DND-41 (cell line): Measurements from ENCODE around the gene OPHN1.

ENCODE experiments used
- ATAC-seq: fragments of 200-7000 bp; cut with Tn5 transposase; 3 replicates; pipeline ENCODE4 v1.9.1; 2021; ENCODE audit warnings: low read depth; ENCODE audit not compliant: insufficient read depth
- DNase-seq: peaks from one replicate; pipeline ENCODE4 v3.0.0-alpha.2; 2020
- H2AFZ ChIP-seq: 2 replicates; pipeline ENCODE4 v1.6.0; 2012; ENCODE audit warnings: low read depth, low read length
- H3K27ac ChIP-seq: 2 replicates; pipeline ENCODE4 v1.5.1; 2012; ENCODE audit warnings: low read length, inconsistent platforms
- H3K27me3 ChIP-seq: fragments of 200-600 bp; sonication (generic); 2 replicates; pipeline ENCODE4 v1.6.0; 2012; ENCODE audit warnings: low read length, mild to moderate bottlenecking, inconsistent platforms; ENCODE audit not compliant: insufficient read depth, poor library complexity
- H3K36me3 ChIP-seq: 2 replicates; pipeline ENCODE4 v1.5.1; 2012; ENCODE audit warnings: low read length, inconsistent platforms; ENCODE audit not compliant: insufficient read depth
- H3K4me1 ChIP-seq: 2 replicates; pipeline ENCODE4 v1.5.1; 2012; ENCODE audit warnings: mild to moderate bottlenecking, low read length; ENCODE audit not compliant: insufficient read depth
- H3K4me2 ChIP-seq: 2 replicates; pipeline ENCODE4 v1.6.0; 2012; ENCODE audit warnings: mild to moderate bottlenecking, moderate library complexity, low read length, inconsistent platforms; ENCODE audit not compliant: insufficient read depth
- H3K4me3 ChIP-seq, 2 experiments: fragments of 200-600 bp in 1 of 2; shearing (Covaris generic) in 1 of 2; 2 replicates each; pipeline ENCODE4 v1.5.1; 2012 to 2016; ENCODE audit warnings: inconsistent platforms in 2 of 2, low read length in 2 of 2, mild to moderate bottlenecking in 2 of 2, low read depth in 1 of 2, moderate library complexity in 1 of 2
- H3K79me2 ChIP-seq: 2 replicates; pipeline ENCODE4 v1.6.0; 2012; ENCODE audit warnings: low read length, inconsistent platforms; ENCODE audit not compliant: insufficient read depth
- H3K9ac ChIP-seq: 2 replicates; pipeline ENCODE4 v1.6.0; 2012; ENCODE audit warnings: low read depth, mild to moderate bottlenecking, inconsistent platforms, low read length, moderate library complexity
- H3K9me3 ChIP-seq: 2 replicates; pipeline ENCODE4 v1.5.1; 2012; ENCODE audit warnings: low read length, moderate library complexity, mild to moderate bottlenecking, inconsistent platforms; ENCODE audit not compliant: insufficient read depth, severe bottlenecking
- H4K20me1 ChIP-seq: 2 replicates; pipeline ENCODE4 v1.6.0; 2012; ENCODE audit warnings: low read length; ENCODE audit not compliant: insufficient read depth
- EZH2 ChIP-seq: IDR thresholded peaks from 3 replicates; pipeline ENCODE4 v1.6.1; 2012; ENCODE audit warnings: borderline replicate concordance, low read depth, mild to moderate bottlenecking, moderate library complexity, low read length, inconsistent platforms; ENCODE audit not compliant: severe bottlenecking
- TF ChIP-seq, protein P1 (sequence below): IDR thresholded peaks from 2 replicates; pipeline ENCODE4 v1.5.1; 2012; ENCODE audit warnings: borderline replicate concordance, low read length, moderate library complexity, mild to moderate bottlenecking; ENCODE audit not compliant: poor library complexity, severe bottlenecking; ENCODE audit errors: extremely low read depth

OPHN1 gene

GRCh38 chrX:68256990-68257389 is 176.3 kb downstream of the OPHN1 start:
- Histone ChIP-seq H3K4me1 (no peaks in the 10 kb centered on the region), H3K4me2 (no peak overlapping the region), H2AFZ (no peak overlapping the region), H3K79me2 (no peaks in the 10 kb centered on the region), H3K27me3 (no peaks in the 10 kb centered on the region), H4K20me1 (no peaks in the 10 kb centered on the region), H3K36me3 (no peaks in the 10 kb centered on the region), H3K9me3 (no peaks in the 10 kb centered on the region), H3K9ac (no peak overlapping the region), H3K27ac (no peak overlapping the region), H3K4me3 (no peak overlapping the region)
- DNase-seq, result no peak
- ATAC-seq, result no peak
- TF ChIP-seq EZH2, result no peak
- TF ChIP-seq, protein P1, sequence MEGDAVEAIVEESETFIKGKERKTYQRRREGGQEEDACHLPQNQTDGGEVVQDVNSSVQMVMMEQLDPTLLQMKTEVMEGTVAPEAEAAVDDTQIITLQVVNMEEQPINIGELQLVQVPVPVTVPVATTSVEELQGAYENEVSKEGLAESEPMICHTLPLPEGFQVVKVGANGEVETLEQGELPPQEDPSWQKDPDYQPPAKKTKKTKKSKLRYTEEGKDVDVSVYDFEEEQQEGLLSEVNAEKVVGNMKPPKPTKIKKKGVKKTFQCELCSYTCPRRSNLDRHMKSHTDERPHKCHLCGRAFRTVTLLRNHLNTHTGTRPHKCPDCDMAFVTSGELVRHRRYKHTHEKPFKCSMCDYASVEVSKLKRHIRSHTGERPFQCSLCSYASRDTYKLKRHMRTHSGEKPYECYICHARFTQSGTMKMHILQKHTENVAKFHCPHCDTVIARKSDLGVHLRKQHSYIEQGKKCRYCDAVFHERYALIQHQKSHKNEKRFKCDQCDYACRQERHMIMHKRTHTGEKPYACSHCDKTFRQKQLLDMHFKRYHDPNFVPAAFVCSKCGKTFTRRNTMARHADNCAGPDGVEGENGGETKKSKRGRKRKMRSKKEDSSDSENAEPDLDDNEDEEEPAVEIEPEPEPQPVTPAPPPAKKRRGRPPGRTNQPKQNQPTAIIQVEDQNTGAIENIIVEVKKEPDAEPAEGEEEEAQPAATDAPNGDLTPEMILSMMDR, result no peak

DNA sequence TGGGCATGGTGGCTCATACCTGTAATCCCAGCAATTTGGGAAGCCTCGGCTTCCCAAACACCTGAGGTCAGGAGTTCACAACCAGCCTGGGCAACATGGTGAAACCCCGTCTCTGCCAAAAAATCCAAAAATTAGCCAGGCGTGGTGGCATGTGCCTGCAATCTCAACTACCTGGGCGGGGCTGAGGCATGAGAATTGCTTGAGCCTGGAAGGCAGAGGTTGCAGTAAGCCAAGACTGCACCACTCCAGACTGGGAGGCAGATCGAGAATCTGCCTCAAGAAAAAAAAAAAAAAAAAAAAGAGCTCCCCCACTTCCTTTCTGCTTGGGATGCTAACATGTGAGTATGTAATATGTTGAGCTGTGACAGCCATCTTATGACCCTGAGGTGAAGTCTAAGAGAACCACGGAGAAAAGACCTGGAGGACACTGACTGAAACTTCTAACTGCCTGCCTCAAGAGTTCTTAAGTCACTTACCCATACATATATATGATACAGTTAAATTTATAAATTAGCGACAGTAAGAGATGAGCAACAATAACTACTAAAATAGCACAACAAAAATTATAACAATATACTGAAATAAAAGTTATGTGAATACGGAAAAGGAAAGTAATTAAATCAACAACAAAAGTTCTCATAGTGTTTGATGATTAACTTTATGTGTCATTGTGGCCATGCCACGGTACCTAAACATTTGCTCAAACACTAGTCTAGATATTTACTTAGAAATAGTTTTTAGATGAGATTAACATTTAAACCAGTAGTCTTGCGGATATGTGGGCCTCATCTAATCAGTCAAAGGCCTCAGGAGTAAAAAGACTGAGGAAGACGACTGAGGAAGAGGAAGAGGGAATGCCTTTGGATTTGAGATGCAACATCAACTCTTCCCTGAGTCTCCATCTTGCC is 178.3 kb downstream of the OPHN1 start:
- H3K4me1 ChIP-seq, result no peaks in the 10 kb centered on the region
- no peaks in the 10 kb centered on the region for H3K36me3 ChIP-seq
- no peaks in the 10 kb centered on the region for H3K27me3 ChIP-seq
- H3K9ac ChIP-seq, result no peak overlapping the region
- H3K4me3 ChIP-seq, result no peak overlapping the region
- H3K9me3 ChIP-seq, result no peaks in the 10 kb centered on the region
- H3K27ac ChIP-seq, result no peak overlapping the region
- TF ChIP-seq, protein P1, result no peak
- no peak for TF ChIP-seq EZH2
- ATAC-seq (no peak), DNase-seq (no peak)
- no peaks in the 10 kb centered on the region for H4K20me1 ChIP-seq
- H3K79me2 ChIP-seq, result no peaks in the 10 kb centered on the region
- no peak overlapping the region for H3K4me2 ChIP-seq
- no peak overlapping the region for H2AFZ ChIP-seq

GRCh38 chrX:68252664-68253063 is 180.6 kb downstream of the OPHN1 start:
- Histone ChIP-seq H3K36me3 (no peaks in the 10 kb centered on the region), H3K27me3 (no peaks in the 10 kb centered on the region), H3K9me3 (no peaks in the 10 kb centered on the region), H3K27ac (no peak overlapping the region), H3K4me1 (no peaks in the 10 kb centered on the region), H3K9ac (no peak overlapping the region), H3K4me2 (no peak overlapping the region), H2AFZ (no peak overlapping the region), H3K4me3 (no peak overlapping the region), H3K79me2 (no peaks in the 10 kb centered on the region), H4K20me1 (no peaks in the 10 kb centered on the region)
- DNase-seq (no peak), ATAC-seq (no peak)
- no peak for TF ChIP-seq EZH2

DNA sequence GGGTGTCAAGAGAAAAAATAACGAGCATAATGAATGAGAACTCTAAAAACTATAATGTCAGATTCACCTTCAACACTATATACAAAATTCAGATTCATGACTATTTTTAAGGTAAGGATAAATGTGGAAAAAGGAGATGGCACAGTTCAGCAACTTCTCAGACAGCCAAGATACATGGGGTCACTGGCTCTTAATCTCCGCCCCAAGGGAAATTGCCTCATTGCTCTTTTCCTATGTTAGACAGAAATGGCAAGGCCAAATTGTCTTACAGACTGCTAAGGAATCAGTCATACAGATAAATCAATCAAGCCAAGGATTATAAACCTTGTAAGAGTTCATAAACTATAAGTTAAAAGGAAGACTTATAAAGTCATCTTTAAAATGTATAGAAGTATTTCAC is 183.4 kb downstream of the OPHN1 start:
- Histone ChIP-seq H3K9me3 (no peaks in the 10 kb centered on the region), H3K4me1 (no peaks in the 10 kb centered on the region), H3K9ac (no peak overlapping the region), H3K4me3 (no peak overlapping the region), H4K20me1 (no peaks in the 10 kb centered on the region), H2AFZ (no peak overlapping the region), H3K79me2 (no peaks in the 10 kb centered on the region), H3K4me2 (no peak overlapping the region), H3K27ac (no peak overlapping the region), H3K27me3 (no peaks in the 10 kb centered on the region), H3K36me3 (no peaks in the 10 kb centered on the region)
- no peak for TF ChIP-seq EZH2
- TF ChIP-seq, protein P1, result no peak
- DNase-seq (no peak), ATAC-seq (no peak)
